ENCODE measurements around the gene MYH13. TPM values are rescaled to one million over a fixed set of nuclear protein-coding genes. Genes with fewer than 3 reads are reported as not detected.

MYH13 gene
- total RNA-seq, 3 donors from 2014 or later = not detected

DNA sequence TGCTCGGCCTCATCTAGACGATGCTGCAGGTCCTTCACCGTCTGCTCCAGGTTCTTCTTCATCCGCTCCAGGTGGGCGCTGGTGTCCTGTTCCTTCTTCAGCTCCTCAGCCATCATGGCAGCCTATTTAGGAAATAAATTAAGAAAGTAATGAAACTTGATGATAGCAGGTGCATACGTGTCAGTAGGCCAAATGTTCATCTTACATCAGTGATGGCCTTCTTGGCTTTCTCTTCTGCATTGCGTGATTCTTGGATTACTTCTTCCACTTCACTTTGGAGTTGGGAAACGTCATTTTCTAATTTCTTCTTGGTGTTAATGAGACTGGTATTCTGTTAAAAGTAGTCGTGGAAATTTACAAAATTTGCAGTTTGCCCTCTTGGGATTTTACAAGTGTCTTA lies 20.1 kb upstream of the MYH13 start:
- H3K4me1 ChIP-seq = no peaks in the 10 kb centered on the region
- H3K27ac ChIP-seq = no peak overlapping the region
- intact Hi-C loops (cut with DNase I; ENCODE audit: low total_unique reads) = no loop called here
- no peaks in the 10 kb centered on the region for H3K36me3 ChIP-seq
- no peak for TF ChIP-seq POLR2A (IDR thresholded peaks at IDR 0.05)
- no peak overlapping the region for H3K4me3 ChIP-seq
- H3K9me3 ChIP-seq = no peaks in the 10 kb centered on the region
- H3K27me3 ChIP-seq = no peaks in the 10 kb centered on the region
- DNase-seq (ENCODE audit: low spot score in 2 of 2) = no peak

DNA sequence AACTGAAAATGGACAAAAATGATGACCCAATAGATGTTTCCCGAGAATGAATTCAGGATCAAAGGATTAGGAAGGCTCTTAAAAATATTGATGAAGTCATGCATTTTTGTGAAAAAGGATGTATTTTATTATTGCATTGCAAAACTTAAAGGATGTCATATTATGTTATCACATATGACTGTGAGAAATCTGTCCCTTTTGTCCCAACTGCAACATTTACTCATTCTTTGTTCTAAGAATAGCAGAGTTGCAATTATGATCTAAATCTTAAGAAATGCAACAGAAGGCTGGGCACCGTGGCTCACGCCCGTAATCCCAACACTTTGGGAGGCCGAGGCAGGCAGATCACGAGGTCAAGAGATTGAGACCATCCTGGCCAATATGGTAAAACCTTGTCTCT lies 13.1 kb upstream of the MYH13 start:
- H3K4me3 ChIP-seq = no peak overlapping the region
- intact Hi-C loops (cut with DNase I; ENCODE audit: low total_unique reads) = no loop called here
- TF ChIP-seq, protein P1, sequence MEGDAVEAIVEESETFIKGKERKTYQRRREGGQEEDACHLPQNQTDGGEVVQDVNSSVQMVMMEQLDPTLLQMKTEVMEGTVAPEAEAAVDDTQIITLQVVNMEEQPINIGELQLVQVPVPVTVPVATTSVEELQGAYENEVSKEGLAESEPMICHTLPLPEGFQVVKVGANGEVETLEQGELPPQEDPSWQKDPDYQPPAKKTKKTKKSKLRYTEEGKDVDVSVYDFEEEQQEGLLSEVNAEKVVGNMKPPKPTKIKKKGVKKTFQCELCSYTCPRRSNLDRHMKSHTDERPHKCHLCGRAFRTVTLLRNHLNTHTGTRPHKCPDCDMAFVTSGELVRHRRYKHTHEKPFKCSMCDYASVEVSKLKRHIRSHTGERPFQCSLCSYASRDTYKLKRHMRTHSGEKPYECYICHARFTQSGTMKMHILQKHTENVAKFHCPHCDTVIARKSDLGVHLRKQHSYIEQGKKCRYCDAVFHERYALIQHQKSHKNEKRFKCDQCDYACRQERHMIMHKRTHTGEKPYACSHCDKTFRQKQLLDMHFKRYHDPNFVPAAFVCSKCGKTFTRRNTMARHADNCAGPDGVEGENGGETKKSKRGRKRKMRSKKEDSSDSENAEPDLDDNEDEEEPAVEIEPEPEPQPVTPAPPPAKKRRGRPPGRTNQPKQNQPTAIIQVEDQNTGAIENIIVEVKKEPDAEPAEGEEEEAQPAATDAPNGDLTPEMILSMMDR (IDR thresholded peaks at IDR 0.05) = no peak
- TF ChIP-seq POLR2A (IDR thresholded peaks at IDR 0.05) = no peak
- TF ChIP-seq POLR2AphosphoS5 (IDR thresholded peaks at IDR 0.05) = no peak
- no peaks in the 10 kb centered on the region for H3K4me1 ChIP-seq
- H3K9me3 ChIP-seq = no peaks in the 10 kb centered on the region
- H3K36me3 ChIP-seq = no peaks in the 10 kb centered on the region
- H3K27ac ChIP-seq = no peak overlapping the region
- H3K27me3 ChIP-seq = no peaks in the 10 kb centered on the region
- DNase-seq (ENCODE audit: low spot score in 2 of 2) = no peak

DNA sequence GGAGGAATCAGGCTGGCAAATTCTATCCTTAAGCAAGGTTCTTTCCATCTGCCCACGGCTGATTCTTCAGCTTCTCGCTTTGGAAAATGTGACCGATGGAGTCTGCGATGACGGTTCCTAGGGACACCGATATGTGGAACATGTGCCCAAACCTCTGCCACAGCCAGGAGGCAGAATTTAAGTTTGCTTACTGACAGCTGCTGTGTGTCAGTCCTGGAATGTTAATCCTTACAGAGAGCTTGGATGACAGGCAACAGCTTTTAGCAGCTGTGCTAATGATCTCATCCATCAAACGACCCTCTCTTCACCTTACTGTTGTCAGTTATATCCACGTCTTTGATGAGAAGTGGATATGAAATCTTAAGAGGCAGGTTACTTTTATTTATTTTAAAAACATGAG lies 11.4 kb upstream of the MYH13 start:
- intact Hi-C loops (cut with DNase I; ENCODE audit: low total_unique reads) = no loop called here

DNA sequence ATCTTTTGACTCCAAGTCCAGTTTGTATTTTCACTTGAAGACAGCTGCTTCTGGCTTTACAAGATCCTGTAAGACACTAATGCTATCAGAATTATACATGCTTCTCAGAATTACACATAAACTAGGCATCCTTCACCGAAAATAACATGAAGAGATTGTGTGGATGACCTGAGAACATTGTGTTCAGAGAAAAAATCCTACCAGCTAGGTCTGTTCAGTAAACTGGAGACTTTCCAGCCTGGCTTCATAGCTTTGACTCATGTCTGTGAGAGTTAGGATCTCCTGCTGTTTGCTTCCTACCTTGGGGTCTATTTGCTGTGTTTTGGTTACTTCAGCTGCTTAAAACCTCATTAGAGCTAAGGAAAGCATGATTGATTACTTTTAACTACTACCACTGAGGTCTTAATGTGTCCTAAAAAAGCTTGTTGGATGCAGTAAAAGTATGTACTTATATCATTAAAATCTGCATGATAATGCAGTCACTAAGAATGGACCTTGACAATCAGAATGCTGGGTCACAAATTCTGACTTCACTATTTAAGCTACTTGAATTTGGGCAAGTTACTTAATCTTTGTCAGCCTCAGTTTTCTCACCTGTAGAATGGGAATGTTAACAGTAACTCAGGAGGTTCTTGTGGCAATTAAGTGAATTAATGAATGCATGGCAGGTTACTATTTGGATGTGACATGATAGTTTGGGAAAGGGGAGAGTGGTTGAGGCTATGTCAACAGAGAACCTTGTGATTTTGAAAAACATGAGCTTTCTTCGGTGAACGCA lies 8.0 kb upstream of the MYH13 start:
- Histone ChIP-seq H3K4me1 (no peaks in the 10 kb centered on the region), H3K36me3 (no peaks in the 10 kb centered on the region), H3K27ac (no peak overlapping the region), H3K9me3 (no peaks in the 10 kb centered on the region), H3K4me3 (no peak overlapping the region), H3K27me3 (no peaks in the 10 kb centered on the region)
- no peak for DNase-seq (ENCODE audit: low spot score in 2 of 2)
- TF ChIP-seq POLR2A (IDR thresholded peaks at IDR 0.05) (no peak), POLR2AphosphoS5 (IDR thresholded peaks at IDR 0.05) (no peak)
- TF ChIP-seq, protein P1 (IDR thresholded peaks at IDR 0.05) = no peak
- intact Hi-C loops (cut with DNase I; ENCODE audit: low total_unique reads) = no loop called here

More for the DNA sequence above, 11.4 kb upstream of the MYH13 start:
- H3K9me3 ChIP-seq = no peaks in the 10 kb centered on the region
- no peaks in the 10 kb centered on the region for H3K4me1 ChIP-seq
- H3K27ac ChIP-seq = no peak overlapping the region
- TF ChIP-seq, protein P1 (IDR thresholded peaks at IDR 0.05) = no peak
- TF ChIP-seq POLR2A (IDR thresholded peaks at IDR 0.05) (no peak), POLR2AphosphoS5 (IDR thresholded peaks at IDR 0.05) (no peak)
- no peaks in the 10 kb centered on the region for H3K27me3 ChIP-seq
- H3K4me3 ChIP-seq = no peak overlapping the region
- no peaks in the 10 kb centered on the region for H3K36me3 ChIP-seq
- DNase-seq (ENCODE audit: low spot score in 2 of 2) = no peak

DNA sequence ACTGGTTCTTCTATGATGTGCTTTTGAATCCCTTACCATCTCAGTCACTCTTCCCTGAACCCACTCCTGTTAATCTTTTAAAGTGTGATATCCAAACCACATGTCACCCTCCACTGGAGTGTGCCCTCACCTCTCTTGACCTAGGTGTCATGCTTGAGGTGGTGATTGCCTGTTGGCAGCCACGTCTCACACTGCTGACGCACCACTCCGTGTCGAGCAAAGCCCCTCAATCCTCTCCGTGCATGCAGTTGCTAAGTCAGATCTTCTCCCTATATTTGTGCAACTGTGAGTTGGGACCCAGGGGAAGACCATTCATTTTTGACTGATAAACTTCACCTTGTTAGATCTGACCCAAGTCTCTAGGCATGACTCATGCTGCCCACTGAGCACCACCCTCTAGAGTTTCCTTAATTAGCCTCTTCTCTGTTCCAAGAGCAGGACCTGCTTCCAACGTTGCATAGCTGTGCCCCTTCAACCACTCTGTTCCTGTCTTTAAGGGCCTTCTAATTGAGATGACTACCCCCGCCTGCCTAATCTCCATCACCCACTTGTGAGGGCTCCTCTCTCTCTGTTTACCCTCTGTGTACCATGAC lies 2.7 kb downstream of the MYH13 start:
- no peak for DNase-seq (ENCODE audit: low spot score in 2 of 2)
- no peaks in the 10 kb centered on the region for H3K9me3 ChIP-seq
- H3K4me1 ChIP-seq = no peaks in the 10 kb centered on the region
- H3K27ac ChIP-seq = no peak overlapping the region
- intact Hi-C loops (cut with DNase I; ENCODE audit: low total_unique reads) = no loop called here
- no peaks in the 10 kb centered on the region for H3K27me3 ChIP-seq
- TF ChIP-seq, protein P1 (IDR thresholded peaks at IDR 0.05) = no peak
- no peak for TF ChIP-seq POLR2AphosphoS5 (IDR thresholded peaks at IDR 0.05)
- TF ChIP-seq POLR2A (IDR thresholded peaks at IDR 0.05) = no peak
- H3K4me3 ChIP-seq = no peak overlapping the region
- H3K36me3 ChIP-seq = no peaks in the 10 kb centered on the region
